Esophagus muscularis mucosa (tissue), 4 donors: Measurements from ENCODE around the gene PER2. TPM values are rescaled to one million over a fixed set of nuclear protein-coding genes. Genes with fewer than 3 reads are reported as not detected.

Source experiments
- DNase-seq: peaks from one replicate; pipeline ENCODE4 v3.0.0-alpha.2; 2017; ENCODE audit errors: extremely low spot score
- H3K27ac ChIP-seq, 4 donors: fragments of 200-600 bp; sonication (generic); replicated peaks in 1 of 4; 1 replicate in 3 of 4; 2 replicates in 1 of 4; pipeline ENCODE4 v1.5.1; 2016 to 2019; ENCODE audit warnings: mild to moderate bottlenecking in 1 of 4
- H3K27me3 ChIP-seq, 4 donors: fragments of 200-600 bp; sonication (generic); one replicate each; pipeline versions ENCODE4 v1.5.1 to v1.6.0; 2016 to 2019
- H3K36me3 ChIP-seq, 4 donors: fragments of 200-600 bp; sonication (generic); one replicate each; pipeline ENCODE4 v1.5.1; 2016 to 2019
- H3K4me1 ChIP-seq, 4 donors: fragments of 200-600 bp; sonication (generic); one replicate each; pipeline ENCODE4 v1.5.1; 2016 to 2019
- H3K4me3 ChIP-seq, 4 donors: fragments of 200-600 bp; sonication (generic); 1 replicate in 2 of 4; 2 replicates in 2 of 4; pipeline ENCODE4 v1.5.1; 2016 to 2019; ENCODE audit warnings: mild to moderate bottlenecking in 4 of 4, moderate library complexity in 1 of 4
- H3K9me3 ChIP-seq, 4 donors: fragments of 200-600 bp; sonication (generic); 1 replicate in 3 of 4; 2 replicates in 1 of 4; pipeline ENCODE4 v1.5.1; 2016 to 2019
- EP300 ChIP-seq: sonication (generic); formaldehyde crosslinking; IDR thresholded peaks from one replicate; pipeline ENCODE4 v1.6.1; 2017; ENCODE audit warnings: antibody characterized with exemption
- POLR2A ChIP-seq: fragments of 450-650 bp; IDR thresholded peaks from one replicate; pipeline ENCODE4 v1.6.1; 2017; ENCODE audit warnings: antibody characterized with exemption, moderate library complexity, mild to moderate bottlenecking, low read depth
- POLR2AphosphoS5 ChIP-seq, 2 donors: sonication (generic); formaldehyde crosslinking; IDR thresholded peaks; one replicate each; pipeline ENCODE4 v1.6.1; 2017; ENCODE audit warnings: antibody characterized with exemption in 2 of 2
- WGBS: methylation state at CpG from one replicate; pipeline ENCODE4 v1.1.5; 2018; 5-methylcytosine and 5-hydroxymethylcytosine counted together
- intact Hi-C: fragments of 100-400 bp; cut with DNase I; formaldehyde crosslinking; loops from one replicate; pipeline ENCODE4 v1.15.1; 2023
- total RNA-seq, 4 donors: library from RNA; depleted of rRNA; stranded (reverse); fragments of >200 nt; gene quantifications; one replicate each; pipeline versions ENCODE4 v1.1.0 to v1.2.1, GENCODE V29; 2016
- TF ChIP-seq, protein P1 (sequence below), 3 experiments: fragments of 200-600 bp in 2 of 3; fragments of 450-650 bp in 1 of 3; sonication (generic) in 2 of 3; IDR thresholded peaks; one replicate each; pipeline ENCODE4 v1.5.1; 2017 to 2019; ENCODE audit warnings: antibody characterized with exemption in 3 of 3, mild to moderate bottlenecking in 2 of 3, moderate library complexity in 1 of 3

The PER2 gene
- total RNA-seq, 4 donors from 2014 or later, result 9.1 to 13.1 (median 11.1) TPM

DNA sequence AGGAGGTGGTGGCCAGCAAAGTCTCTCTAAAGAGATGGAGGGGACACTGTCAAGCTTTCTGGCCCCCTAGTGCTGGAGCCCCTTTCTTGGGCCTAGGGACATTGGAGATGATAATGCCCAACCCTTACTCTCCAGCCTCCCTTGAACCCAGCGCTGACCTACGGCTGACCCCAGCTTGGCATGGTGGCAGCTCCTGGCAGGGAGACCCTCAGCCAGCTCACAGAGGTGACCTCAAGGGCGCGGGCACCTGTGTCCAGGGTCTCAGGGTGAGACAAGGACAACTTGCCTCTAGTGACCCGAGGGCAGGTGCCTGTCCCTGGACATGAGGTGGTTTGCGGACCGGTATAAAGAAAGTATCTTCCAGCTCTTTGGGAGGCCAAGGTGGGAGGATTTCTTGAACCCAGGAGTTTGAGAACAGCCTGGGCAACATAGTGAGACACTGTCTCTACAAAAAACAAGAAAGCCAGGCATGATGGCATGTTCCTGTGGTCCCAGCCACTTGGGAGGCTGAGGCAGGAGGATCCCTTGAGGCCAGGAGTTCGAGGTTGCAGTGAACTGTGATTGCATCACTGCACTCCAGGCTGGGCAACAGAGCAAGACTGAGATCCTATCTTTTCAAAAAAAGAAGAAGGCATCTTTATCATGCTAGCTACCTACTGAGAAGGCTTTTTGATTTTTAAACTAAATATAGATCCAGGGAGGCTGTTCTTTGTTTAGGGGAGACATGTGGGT lies 3.3 kb upstream of the PER2 start:
- no peak for TF ChIP-seq POLR2A
- no peak for TF ChIP-seq POLR2AphosphoS5 (IDR thresholded peaks at IDR 0.05)
- TF ChIP-seq, protein P1, sequence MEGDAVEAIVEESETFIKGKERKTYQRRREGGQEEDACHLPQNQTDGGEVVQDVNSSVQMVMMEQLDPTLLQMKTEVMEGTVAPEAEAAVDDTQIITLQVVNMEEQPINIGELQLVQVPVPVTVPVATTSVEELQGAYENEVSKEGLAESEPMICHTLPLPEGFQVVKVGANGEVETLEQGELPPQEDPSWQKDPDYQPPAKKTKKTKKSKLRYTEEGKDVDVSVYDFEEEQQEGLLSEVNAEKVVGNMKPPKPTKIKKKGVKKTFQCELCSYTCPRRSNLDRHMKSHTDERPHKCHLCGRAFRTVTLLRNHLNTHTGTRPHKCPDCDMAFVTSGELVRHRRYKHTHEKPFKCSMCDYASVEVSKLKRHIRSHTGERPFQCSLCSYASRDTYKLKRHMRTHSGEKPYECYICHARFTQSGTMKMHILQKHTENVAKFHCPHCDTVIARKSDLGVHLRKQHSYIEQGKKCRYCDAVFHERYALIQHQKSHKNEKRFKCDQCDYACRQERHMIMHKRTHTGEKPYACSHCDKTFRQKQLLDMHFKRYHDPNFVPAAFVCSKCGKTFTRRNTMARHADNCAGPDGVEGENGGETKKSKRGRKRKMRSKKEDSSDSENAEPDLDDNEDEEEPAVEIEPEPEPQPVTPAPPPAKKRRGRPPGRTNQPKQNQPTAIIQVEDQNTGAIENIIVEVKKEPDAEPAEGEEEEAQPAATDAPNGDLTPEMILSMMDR (IDR thresholded peaks at IDR 0.05), result no peak
- TF ChIP-seq EP300, result no peak
- no peak overlapping the region for H3K4me3 ChIP-seq
- H3K27ac ChIP-seq, result no peak overlapping the region
- H3K36me3 ChIP-seq, result no peaks in the 10 kb centered on the region
- no peaks in the 10 kb centered on the region for H3K9me3 ChIP-seq
- 91% methylated on average over 3 of the region's 8 CpGs for WGBS
- peaks cover 27 to 32% (median 29%) of the 10 kb centered on the region in 4 donors for H3K4me1 ChIP-seq
- DNase-seq, result no peak
- intact Hi-C loops, result no loop called here
- peaks cover 0 to 2% (median 0%) of the 10 kb centered on the region in 4 donors for H3K27me3 ChIP-seq

DNA sequence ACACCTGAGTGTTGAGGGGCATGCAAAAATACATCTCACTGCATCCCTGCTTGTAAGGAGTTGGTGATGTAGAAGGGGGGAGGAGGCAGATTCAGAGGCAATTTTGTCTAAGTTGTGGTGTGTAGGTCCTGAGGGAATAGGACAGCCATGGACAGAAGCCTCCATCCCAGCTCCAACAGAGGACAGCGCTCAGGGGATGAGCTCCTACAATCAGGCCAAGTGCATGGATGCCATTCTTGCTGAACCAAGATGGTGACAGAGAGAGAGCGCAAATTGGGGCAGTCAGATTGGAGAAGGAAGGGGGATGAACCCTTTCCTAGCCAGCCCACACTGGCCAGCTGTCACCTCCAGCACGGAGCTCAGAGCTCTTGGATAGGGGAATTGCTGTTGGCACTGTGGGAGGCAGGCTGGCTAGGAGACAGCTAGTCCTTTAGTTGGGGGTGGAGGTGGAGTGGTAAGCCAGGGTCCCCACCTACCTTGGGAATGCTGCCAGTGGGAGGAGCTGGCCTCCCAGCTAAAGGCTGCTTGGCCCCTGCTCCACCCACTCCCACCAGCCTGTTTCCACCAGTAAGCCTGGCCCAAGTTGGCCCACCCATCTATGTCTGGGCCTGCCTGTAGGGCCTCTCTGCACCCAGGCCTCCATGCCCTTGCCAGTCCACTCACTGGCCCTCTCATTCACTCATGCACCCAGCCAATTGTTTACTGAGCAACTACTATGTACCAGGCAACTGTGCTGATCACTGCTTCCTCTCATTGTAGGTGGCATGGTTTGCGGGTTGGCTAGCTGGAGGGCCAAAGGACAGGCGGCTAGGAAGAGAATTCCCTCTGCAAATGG lies 2.5 kb upstream of the PER2 start:
- WGBS, result 87% methylated on average over 3 of the region's 5 CpGs
- H3K36me3 ChIP-seq, result no peaks in the 10 kb centered on the region
- no peak for DNase-seq
- no peak overlapping the region for H3K27ac ChIP-seq
- intact Hi-C loops, result no loop called here
- TF ChIP-seq POLR2AphosphoS5 (IDR thresholded peaks at IDR 0.05) (no peak), EP300 (no peak)
- TF ChIP-seq, protein P1 (IDR thresholded peaks at IDR 0.05), result no peak
- no peaks in the 10 kb centered on the region for H3K27me3 ChIP-seq
- no peaks in the 10 kb centered on the region for H3K9me3 ChIP-seq
- peaks cover 35 to 40% (median 37%) of the 10 kb centered on the region in 4 donors for H3K4me1 ChIP-seq
- H3K4me3 ChIP-seq, result no peak overlapping the region

DNA sequence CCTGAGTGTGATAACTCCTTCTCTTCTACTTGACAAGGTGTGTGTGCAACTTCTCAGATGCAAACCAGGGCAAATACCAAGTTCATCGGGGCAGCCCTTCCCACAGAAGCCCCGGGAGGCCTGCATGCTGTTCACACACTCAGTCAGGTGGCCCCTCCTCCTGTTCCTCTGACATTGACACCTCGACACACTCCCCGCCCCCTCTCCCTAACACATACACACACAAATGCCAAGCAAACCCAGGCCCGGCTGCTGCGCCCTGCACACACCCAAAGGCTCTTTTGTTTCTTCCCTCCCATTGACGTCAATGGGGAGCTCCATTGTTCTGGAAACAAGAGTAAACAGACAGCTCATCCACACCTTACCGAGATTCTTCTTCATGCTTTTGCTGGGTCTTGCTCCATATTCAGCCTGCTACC lies 1.7 kb upstream of the PER2 start:
- TF ChIP-seq, protein P1 (IDR thresholded peaks at IDR 0.05), result no peak
- peak; percentile 9 to 24 for TF ChIP-seq POLR2AphosphoS5 (IDR thresholded peaks at IDR 0.05)
- no peaks in the 10 kb centered on the region for H3K9me3 ChIP-seq
- no peaks in the 10 kb centered on the region for H3K27me3 ChIP-seq
- no peaks in the 10 kb centered on the region for H3K36me3 ChIP-seq
- intact Hi-C loops, result no loop called here
- no peak for DNase-seq
- no peak overlapping the region for H3K4me3 ChIP-seq
- peak overlapping the region; percentile 92 to 98 (median 94) for H3K27ac ChIP-seq
- peaks cover 43 to 48% (median 45%) of the 10 kb centered on the region in 4 donors for H3K4me1 ChIP-seq
- WGBS, result 65% methylated on average over 8 of the region's 8 CpGs

DNA sequence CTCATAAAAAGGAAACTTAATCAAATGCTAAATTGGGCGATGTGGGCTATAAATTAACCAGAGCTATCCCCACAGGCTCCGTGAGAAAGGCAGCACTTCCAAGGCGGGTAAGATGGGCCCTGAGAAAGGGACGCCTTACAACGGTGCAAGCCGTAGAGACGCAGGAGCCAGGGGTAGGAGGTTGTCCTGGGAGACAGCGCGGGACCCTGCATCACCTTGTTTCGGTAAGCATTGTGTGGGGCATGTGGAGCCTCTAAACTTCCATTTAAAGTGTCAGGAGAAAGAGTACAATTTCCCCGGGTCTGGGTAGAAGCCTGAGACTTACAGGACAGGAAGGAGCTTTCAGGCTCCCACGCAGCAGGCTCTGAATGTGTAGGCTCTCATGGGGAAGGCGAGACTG lies 1.2 kb upstream of the PER2 start:
- peak overlapping the region; percentile 92 to 98 (median 94) for H3K27ac ChIP-seq
- H3K27me3 ChIP-seq, result no peaks in the 10 kb centered on the region
- WGBS, result 33% methylated on average over 9 of the region's 13 CpGs
- peak overlapping the region; percentile 77 to 94 (median 83) for H3K4me3 ChIP-seq
- no peak for DNase-seq
- no peak for TF ChIP-seq EP300
- TF ChIP-seq, protein P1 (IDR thresholded peaks at IDR 0.05), result no peak
- no peak for TF ChIP-seq POLR2AphosphoS5 (IDR thresholded peaks at IDR 0.05)
- TF ChIP-seq POLR2A, result no peak
- H3K9me3 ChIP-seq, result no peaks in the 10 kb centered on the region
- H3K36me3 ChIP-seq, result no peaks in the 10 kb centered on the region
- H3K4me1 ChIP-seq, result peaks cover 48 to 53% (median 50%) of the 10 kb centered on the region in 4 donors
- intact Hi-C loops, result no loop called here
